Mammary epithelial cell (primary cell): ENCODE results near the gene NTM.

Experiments used
- CTCF ChIP-seq, 2 donors: IDR thresholded peaks in 1 of 2; conservative IDR thresholded peaks in 1 of 2; 2 replicates each; pipeline ENCODE4 v1.5.1; 2011 to 2012; ENCODE audit warnings: inconsistent platforms in 2 of 2, low read length in 2 of 2, mild to moderate bottlenecking in 2 of 2, control low read depth in 1 of 2, low read depth in 1 of 2; ENCODE audit not compliant: insufficient read depth in 1 of 2; ENCODE audit errors: extremely low read depth in 1 of 2
- EZH2 ChIP-seq: IDR thresholded peaks from 2 replicates; pipeline ENCODE4 v1.6.1; 2012; ENCODE audit warnings: low read length, inconsistent platforms, borderline replicate concordance

GRCh38 chr11:131896978-131897615, 526.7 kb downstream of the NTM start:
- TF ChIP-seq EZH2 (no peak), CTCF (conservative IDR thresholded peaks at IDR 0.05 in 1 of 2, IDR thresholded peaks at IDR 0.05 in 1 of 2; ENCODE audit: extremely low read depth in 1 of 2, insufficient read depth in 1 of 2, low read depth in 1 of 2, low read length in 2 of 2) (no peak)
